ENCODE data around the gene ERG28.

- no peak for TF ChIP-seq POLR2A (IDR thresholded peaks at IDR 0.05; ENCODE audit: low read length)
- TF ChIP-seq GATA1 (IDR thresholded peaks at IDR 0.05; ENCODE audit: low read depth, low read length), result no peak
Measured at GRCh38 chr14:75647640-75648039, 13.0 kb downstream of the ERG28 start.
